GM23338 (cell line): ENCODE results near the gene FOXL2NB. TPM values are rescaled to one million over a fixed set of nuclear protein-coding genes. Genes with fewer than 3 reads are reported as not detected.

Experiments
- ATAC-seq: fragments of 200-7000 bp; cut with Tn5 transposase; 3 replicates; pipeline ENCODE4 v1.9.1; 2020
- DNase-seq: peaks from one replicate; pipeline ENCODE4 v3.0.0-alpha.2; 2015; ENCODE audit warnings: low spot score
- H2AFZ ChIP-seq: fragments of 200-600 bp; sonication (generic); 2 replicates; pipeline ENCODE4 v1.8.0; 2016; ENCODE audit warnings: antibody characterized with exemption, mild to moderate bottlenecking, moderate library complexity
- H3F3A ChIP-seq: fragments of 200-600 bp; sonication (generic); replicated peaks from 2 replicates; pipeline ENCODE4 v1.8.0; 2017; ENCODE audit warnings: antibody characterized with exemption, mixed run types, low read depth
- H3K27ac ChIP-seq: fragments of 200-600 bp; sonication (generic); 2 replicates; pipeline ENCODE4 v1.6.1; 2016; ENCODE audit warnings: low read depth
- H3K27me3 ChIP-seq: fragments of 200-600 bp; sonication (generic); 2 replicates; pipeline ENCODE4 v1.8.0; 2016; ENCODE audit warnings: mild to moderate bottlenecking, mixed run types, moderate library complexity; ENCODE audit not compliant: insufficient read depth
- H3K36me3 ChIP-seq: fragments of 200-600 bp; sonication (generic); 2 replicates; pipeline ENCODE4 v1.8.0; 2016; ENCODE audit warnings: mild to moderate bottlenecking; ENCODE audit not compliant: insufficient read depth
- H3K4me1 ChIP-seq: fragments of 200-600 bp; sonication (generic); 2 replicates; pipeline ENCODE4 v1.8.0; 2016; ENCODE audit warnings: mild to moderate bottlenecking, moderate library complexity; ENCODE audit not compliant: insufficient read depth
- H3K4me2 ChIP-seq: fragments of 200-600 bp; sonication (generic); 2 replicates; pipeline ENCODE4 v1.7.1; 2017; ENCODE audit warnings: mixed run types
- H3K4me3 ChIP-seq: fragments of 200-600 bp; sonication (generic); 2 replicates; pipeline ENCODE4 v1.6.1; 2016; ENCODE audit warnings: mixed run types
- H3K79me2 ChIP-seq: fragments of 200-600 bp; sonication (generic); replicated peaks from 2 replicates; pipeline ENCODE4 v1.8.0; 2017; ENCODE audit warnings: mild to moderate bottlenecking; ENCODE audit not compliant: insufficient read depth
- H3K9me2 ChIP-seq: fragments of 200-600 bp; sonication (generic); 2 replicates; pipeline ENCODE4 v1.8.0; 2017; ENCODE audit not compliant: insufficient read depth
- H4K20me1 ChIP-seq: fragments of 200-600 bp; sonication (generic); replicated peaks from 2 replicates; pipeline ENCODE4 v1.8.0; 2017; ENCODE audit warnings: mild to moderate bottlenecking; ENCODE audit not compliant: insufficient read depth
- H3K27ac Mint-ChIP-seq: 2 replicates; pipeline ENCODE4 v1.8.0; 2020; ENCODE audit warnings: inconsistent platforms, mild to moderate bottlenecking, moderate library complexity, mixed read lengths
- H3K27me3 Mint-ChIP-seq: 3 replicates; pipeline ENCODE4 v1.8.0; 2022; ENCODE audit warnings: low read depth, mild to moderate bottlenecking, moderate library complexity, mixed read lengths, inconsistent platforms; ENCODE audit not compliant: insufficient read depth, poor library complexity
- H3K36me3 Mint-ChIP-seq: 3 replicates; pipeline ENCODE4 v1.8.0; 2021; ENCODE audit warnings: low read depth, mild to moderate bottlenecking, inconsistent platforms, moderate library complexity, mixed read lengths
- H3K4me1 Mint-ChIP-seq: 3 replicates; pipeline ENCODE4 v1.8.0; 2020; ENCODE audit warnings: mild to moderate bottlenecking, inconsistent platforms, mixed read lengths
- H3K4me3 Mint-ChIP-seq: 3 replicates; pipeline ENCODE4 v1.8.0; 2021; ENCODE audit warnings: moderate library complexity, mild to moderate bottlenecking, inconsistent platforms, mixed read lengths
- H3K9me3 Mint-ChIP-seq: 3 replicates; pipeline ENCODE4 v1.8.0; 2020; ENCODE audit warnings: moderate library complexity, mild to moderate bottlenecking, inconsistent platforms, mixed read lengths
- CREB1 ChIP-seq: fragments of 250-450 bp; sonication (Bioruptor Pico); IDR thresholded peaks from 2 replicates; pipeline ENCODE4 v1.5.0; 2020; ENCODE audit warnings: low read depth, mild to moderate bottlenecking, moderate library complexity
- EZH2 ChIP-seq: fragments of 200-600 bp; sonication (generic); IDR thresholded peaks from one replicate; pipeline ENCODE4 v1.8.0; 2017; ENCODE audit warnings: antibody characterized with exemption, mild to moderate bottlenecking, low read depth; ENCODE audit not compliant: unreplicated experiment
- EZH2phosphoT487 ChIP-seq: fragments of 200-600 bp; sonication (generic); IDR thresholded peaks from one replicate; pipeline ENCODE4 v1.8.1; 2018; ENCODE audit warnings: antibody characterized with exemption; ENCODE audit not compliant: unreplicated experiment
- STAT1 ChIP-seq: IDR thresholded peaks from one replicate; pipeline ENCODE4 v1.6.1; 2016; ENCODE audit warnings: antibody characterized with exemption; ENCODE audit not compliant: unreplicated experiment
- ZNF114 ChIP-seq: fragments of 250-450 bp; sonication (Bioruptor Pico); IDR thresholded peaks from 2 replicates; pipeline ENCODE4 v1.5.0; 2020; ENCODE audit warnings: mild to moderate bottlenecking, moderate library complexity
- ZNF331 ChIP-seq: fragments of 250-450 bp; sonication (Bioruptor Pico); IDR thresholded peaks from 2 replicates; pipeline ENCODE4 v1.5.0; 2020; ENCODE audit warnings: low read depth, mild to moderate bottlenecking, moderate library complexity
- polyA plus RNA-seq: library from polyadenylated mRNA; unstranded; fragments of >200 nt; fragmentation: Nextera tagmentation; extraction: Ambion mirVana; gene quantifications from 2 replicates; pipeline ENCODE4 v1.2.1, GENCODE V29; 2016
- total RNA-seq: library from RNA; depleted of rRNA; stranded (reverse); fragments of >200 nt; shearing (Covaris generic); gene quantifications from 2 replicates; pipeline ENCODE4 v1.2.3, GENCODE V29; 2014
- TF ChIP-seq, protein P1 (sequence below), 2 experiments: fragments of 200-600 bp in 1 of 2; sonication (generic) in 1 of 2; conservative IDR thresholded peaks; 2 replicates each; pipeline versions ENCODE4 v1.5.1 to v1.6.1; 2016 to 2017; ENCODE audit warnings: antibody characterized with exemption in 2 of 2, low read depth in 2 of 2, mild to moderate bottlenecking in 2 of 2, moderate library complexity in 1 of 2
- TF ChIP-seq, protein P2 (sequence below): fragments of 250-450 bp; sonication (Bioruptor Pico); IDR thresholded peaks from 2 replicates; pipeline ENCODE4 v1.5.0; 2020; ENCODE audit warnings: mild to moderate bottlenecking, moderate library complexity
- TF ChIP-seq, protein P3 (sequence below): IDR thresholded peaks from 2 replicates; pipeline ENCODE4 v1.6.1; 2016; ENCODE audit warnings: antibody characterized with exemption
- TF ChIP-seq, protein P4 (sequence below): IDR thresholded peaks from one replicate; pipeline ENCODE4 v1.6.1; 2018; ENCODE audit warnings: antibody characterized with exemption; ENCODE audit not compliant: unreplicated experiment

The FOXL2NB gene
- total and polyA plus RNA-seq, 2 experiments from 2014 or later = 11.2 to 15.6 TPM

DNA sequence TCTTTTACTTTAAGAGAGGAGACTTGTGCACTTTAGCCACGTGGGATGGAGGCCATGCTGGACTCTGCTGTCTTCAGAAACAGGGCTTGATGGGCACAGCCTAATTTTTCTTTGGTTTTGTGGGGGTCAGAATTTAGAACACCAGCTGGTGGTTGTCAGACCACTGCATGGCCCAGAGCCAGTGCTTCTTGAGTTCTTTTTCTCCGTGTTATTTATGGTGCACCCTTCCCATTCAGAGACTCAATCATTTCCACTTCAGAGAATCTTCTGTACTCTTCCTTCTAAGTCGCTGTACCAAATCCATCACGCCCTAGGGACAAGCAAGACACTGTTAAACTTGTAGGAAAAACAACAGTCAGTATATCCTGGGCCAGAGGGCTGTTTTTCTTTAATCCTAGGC is 38.9 kb downstream of the FOXL2NB start:
- DNase-seq = no peak
- Histone ChIP-seq H4K20me1 (no peaks in the 10 kb centered on the region), H3F3A (no peaks in the 10 kb centered on the region), H2AFZ (no peak overlapping the region), H3K4me2 (no peak overlapping the region), H3K4me1 (no peaks in the 10 kb centered on the region), H3K9me2 (no peaks in the 10 kb centered on the region), H3K79me2 (no peaks in the 10 kb centered on the region), H3K36me3 (no peaks in the 10 kb centered on the region), H3K4me3 (no peak overlapping the region), H3K27me3 (no peaks in the 10 kb centered on the region), H3K27ac (no peak overlapping the region)
- TF ChIP-seq STAT1 (no peak), EZH2phosphoT487 (no peak), ZNF331 (CRISPR knock-in tag) (no peak), CREB1 (CRISPR knock-in tag) (no peak), ZNF114 (no peak), EZH2 (no peak)
- TF ChIP-seq, protein P1, sequence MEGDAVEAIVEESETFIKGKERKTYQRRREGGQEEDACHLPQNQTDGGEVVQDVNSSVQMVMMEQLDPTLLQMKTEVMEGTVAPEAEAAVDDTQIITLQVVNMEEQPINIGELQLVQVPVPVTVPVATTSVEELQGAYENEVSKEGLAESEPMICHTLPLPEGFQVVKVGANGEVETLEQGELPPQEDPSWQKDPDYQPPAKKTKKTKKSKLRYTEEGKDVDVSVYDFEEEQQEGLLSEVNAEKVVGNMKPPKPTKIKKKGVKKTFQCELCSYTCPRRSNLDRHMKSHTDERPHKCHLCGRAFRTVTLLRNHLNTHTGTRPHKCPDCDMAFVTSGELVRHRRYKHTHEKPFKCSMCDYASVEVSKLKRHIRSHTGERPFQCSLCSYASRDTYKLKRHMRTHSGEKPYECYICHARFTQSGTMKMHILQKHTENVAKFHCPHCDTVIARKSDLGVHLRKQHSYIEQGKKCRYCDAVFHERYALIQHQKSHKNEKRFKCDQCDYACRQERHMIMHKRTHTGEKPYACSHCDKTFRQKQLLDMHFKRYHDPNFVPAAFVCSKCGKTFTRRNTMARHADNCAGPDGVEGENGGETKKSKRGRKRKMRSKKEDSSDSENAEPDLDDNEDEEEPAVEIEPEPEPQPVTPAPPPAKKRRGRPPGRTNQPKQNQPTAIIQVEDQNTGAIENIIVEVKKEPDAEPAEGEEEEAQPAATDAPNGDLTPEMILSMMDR (conservative IDR thresholded peaks at IDR 0.05; ENCODE audit: low read depth in 2 of 2) = no peak
- TF ChIP-seq, protein P2, sequence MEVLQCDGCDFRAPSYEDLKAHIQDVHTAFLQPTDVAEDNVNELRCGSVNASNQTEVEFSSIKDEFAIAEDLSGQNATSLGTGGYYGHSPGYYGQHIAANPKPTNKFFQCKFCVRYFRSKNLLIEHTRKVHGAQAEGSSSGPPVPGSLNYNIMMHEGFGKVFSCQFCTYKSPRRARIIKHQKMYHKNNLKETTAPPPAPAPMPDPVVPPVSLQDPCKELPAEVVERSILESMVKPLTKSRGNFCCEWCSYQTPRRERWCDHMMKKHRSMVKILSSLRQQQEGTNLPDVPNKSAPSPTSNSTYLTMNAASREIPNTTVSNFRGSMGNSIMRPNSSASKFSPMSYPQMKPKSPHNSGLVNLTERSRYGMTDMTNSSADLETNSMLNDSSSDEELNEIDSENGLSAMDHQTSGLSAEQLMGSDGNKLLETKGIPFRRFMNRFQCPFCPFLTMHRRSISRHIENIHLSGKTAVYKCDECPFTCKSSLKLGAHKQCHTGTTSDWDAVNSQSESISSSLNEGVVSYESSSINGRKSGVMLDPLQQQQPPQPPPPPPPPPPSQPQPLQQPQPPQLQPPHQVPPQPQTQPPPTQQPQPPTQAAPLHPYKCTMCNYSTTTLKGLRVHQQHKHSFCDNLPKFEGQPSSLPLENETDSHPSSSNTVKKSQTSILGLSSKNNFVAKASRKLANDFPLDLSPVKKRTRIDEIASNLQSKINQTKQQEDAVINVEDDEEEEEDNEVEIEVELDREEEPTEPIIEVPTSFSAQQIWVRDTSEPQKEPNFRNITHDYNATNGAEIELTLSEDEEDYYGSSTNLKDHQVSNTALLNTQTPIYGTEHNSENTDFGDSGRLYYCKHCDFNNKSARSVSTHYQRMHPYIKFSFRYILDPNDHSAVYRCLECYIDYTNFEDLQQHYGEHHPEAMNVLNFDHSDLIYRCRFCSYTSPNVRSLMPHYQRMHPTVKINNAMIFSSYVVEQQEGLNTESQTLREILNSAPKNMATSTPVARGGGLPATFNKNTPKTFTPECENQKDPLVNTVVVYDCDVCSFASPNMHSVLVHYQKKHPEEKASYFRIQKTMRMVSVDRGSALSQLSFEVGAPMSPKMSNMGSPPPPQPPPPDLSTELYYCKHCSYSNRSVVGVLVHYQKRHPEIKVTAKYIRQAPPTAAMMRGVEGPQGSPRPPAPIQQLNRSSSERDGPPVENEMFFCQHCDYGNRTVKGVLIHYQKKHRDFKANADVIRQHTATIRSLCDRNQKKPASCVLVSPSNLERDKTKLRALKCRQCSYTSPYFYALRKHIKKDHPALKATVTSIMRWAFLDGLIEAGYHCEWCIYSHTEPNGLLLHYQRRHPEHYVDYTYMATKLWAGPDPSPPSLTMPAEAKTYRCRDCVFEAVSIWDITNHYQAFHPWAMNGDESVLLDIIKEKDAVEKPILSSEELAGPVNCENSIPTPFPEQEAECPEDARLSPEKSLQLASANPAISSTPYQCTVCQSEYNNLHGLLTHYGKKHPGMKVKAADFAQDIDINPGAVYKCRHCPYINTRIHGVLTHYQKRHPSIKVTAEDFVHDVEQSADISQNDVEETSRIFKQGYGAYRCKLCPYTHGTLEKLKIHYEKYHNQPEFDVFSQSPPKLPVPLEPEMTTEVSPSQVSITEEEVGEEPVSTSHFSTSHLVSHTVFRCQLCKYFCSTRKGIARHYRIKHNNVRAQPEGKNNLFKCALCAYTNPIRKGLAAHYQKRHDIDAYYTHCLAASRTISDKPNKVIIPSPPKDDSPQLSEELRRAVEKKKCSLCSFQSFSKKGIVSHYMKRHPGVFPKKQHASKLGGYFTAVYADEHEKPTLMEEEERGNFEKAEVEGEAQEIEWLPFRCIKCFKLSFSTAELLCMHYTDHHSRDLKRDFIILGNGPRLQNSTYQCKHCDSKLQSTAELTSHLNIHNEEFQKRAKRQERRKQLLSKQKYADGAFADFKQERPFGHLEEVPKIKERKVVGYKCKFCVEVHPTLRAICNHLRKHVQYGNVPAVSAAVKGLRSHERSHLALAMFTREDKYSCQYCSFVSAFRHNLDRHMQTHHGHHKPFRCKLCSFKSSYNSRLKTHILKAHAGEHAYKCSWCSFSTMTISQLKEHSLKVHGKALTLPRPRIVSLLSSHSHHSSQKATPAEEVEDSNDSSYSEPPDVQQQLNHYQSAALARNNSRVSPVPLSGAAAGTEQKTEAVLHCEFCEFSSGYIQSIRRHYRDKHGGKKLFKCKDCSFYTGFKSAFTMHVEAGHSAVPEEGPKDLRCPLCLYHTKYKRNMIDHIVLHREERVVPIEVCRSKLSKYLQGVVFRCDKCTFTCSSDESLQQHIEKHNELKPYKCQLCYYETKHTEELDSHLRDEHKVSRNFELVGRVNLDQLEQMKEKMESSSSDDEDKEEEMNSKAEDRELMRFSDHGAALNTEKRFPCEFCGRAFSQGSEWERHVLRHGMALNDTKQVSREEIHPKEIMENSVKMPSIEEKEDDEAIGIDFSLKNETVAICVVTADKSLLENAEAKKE = no peak
- TF ChIP-seq, protein P3, sequence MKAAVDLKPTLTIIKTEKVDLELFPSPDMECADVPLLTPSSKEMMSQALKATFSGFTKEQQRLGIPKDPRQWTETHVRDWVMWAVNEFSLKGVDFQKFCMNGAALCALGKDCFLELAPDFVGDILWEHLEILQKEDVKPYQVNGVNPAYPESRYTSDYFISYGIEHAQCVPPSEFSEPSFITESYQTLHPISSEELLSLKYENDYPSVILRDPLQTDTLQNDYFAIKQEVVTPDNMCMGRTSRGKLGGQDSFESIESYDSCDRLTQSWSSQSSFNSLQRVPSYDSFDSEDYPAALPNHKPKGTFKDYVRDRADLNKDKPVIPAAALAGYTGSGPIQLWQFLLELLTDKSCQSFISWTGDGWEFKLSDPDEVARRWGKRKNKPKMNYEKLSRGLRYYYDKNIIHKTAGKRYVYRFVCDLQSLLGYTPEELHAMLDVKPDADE = no peak
- TF ChIP-seq, protein P4, sequence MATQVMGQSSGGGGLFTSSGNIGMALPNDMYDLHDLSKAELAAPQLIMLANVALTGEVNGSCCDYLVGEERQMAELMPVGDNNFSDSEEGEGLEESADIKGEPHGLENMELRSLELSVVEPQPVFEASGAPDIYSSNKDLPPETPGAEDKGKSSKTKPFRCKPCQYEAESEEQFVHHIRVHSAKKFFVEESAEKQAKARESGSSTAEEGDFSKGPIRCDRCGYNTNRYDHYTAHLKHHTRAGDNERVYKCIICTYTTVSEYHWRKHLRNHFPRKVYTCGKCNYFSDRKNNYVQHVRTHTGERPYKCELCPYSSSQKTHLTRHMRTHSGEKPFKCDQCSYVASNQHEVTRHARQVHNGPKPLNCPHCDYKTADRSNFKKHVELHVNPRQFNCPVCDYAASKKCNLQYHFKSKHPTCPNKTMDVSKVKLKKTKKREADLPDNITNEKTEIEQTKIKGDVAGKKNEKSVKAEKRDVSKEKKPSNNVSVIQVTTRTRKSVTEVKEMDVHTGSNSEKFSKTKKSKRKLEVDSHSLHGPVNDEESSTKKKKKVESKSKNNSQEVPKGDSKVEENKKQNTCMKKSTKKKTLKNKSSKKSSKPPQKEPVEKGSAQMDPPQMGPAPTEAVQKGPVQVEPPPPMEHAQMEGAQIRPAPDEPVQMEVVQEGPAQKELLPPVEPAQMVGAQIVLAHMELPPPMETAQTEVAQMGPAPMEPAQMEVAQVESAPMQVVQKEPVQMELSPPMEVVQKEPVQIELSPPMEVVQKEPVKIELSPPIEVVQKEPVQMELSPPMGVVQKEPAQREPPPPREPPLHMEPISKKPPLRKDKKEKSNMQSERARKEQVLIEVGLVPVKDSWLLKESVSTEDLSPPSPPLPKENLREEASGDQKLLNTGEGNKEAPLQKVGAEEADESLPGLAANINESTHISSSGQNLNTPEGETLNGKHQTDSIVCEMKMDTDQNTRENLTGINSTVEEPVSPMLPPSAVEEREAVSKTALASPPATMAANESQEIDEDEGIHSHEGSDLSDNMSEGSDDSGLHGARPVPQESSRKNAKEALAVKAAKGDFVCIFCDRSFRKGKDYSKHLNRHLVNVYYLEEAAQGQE = no peak
- H3K9me3 Mint-ChIP-seq = no peaks in the 10 kb centered on the region
- ATAC-seq = no peak
- H3K27me3 Mint-ChIP-seq = peaks cover 3% of the 10 kb centered on the region
- no peak overlapping the region for H3K27ac Mint-ChIP-seq
- H3K4me3 Mint-ChIP-seq = no peak overlapping the region
- no peaks in the 10 kb centered on the region for H3K4me1 Mint-ChIP-seq
- no peaks in the 10 kb centered on the region for H3K36me3 Mint-ChIP-seq
